GM12875 (cell line): Measurements from ENCODE around the gene NCAM1.

ENCODE experiments used
- H3K4me3 ChIP-seq: one replicate; pipeline ENCODE4 v1.5.1; 2011; ENCODE audit warnings: low read depth, low read length, control low read depth
- TF ChIP-seq, protein P1 (sequence below): IDR thresholded peaks from 2 replicates; pipeline ENCODE4 v1.5.1; 2011; ENCODE audit warnings: low read depth, mild to moderate bottlenecking, control low read depth, inconsistent platforms, low read length, moderate library complexity, borderline replicate concordance; ENCODE audit not compliant: insufficient read depth

Gene NCAM1

DNA sequence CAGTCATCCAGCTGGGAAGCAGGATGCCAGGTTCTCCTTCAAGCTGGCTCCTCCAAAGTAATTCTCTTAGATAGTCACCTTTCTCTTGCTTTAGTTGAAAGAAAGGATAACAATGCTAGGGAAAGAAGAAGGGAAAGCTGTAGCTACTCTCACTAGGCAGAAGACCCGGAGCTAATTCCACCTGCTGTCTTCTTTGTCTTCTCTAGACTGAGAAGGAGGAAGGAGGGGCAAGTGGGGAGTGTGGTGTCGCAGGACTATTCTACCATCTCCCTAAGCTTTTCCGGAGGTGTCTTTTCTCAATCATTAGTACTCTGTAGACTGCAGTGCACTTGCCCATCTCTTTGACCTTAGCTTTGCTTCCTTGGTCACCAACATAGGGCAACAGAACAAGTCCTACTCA is 162.8 kb downstream of the NCAM1 start:
- H3K4me3 ChIP-seq: no peak overlapping the region
- TF ChIP-seq, protein P1, sequence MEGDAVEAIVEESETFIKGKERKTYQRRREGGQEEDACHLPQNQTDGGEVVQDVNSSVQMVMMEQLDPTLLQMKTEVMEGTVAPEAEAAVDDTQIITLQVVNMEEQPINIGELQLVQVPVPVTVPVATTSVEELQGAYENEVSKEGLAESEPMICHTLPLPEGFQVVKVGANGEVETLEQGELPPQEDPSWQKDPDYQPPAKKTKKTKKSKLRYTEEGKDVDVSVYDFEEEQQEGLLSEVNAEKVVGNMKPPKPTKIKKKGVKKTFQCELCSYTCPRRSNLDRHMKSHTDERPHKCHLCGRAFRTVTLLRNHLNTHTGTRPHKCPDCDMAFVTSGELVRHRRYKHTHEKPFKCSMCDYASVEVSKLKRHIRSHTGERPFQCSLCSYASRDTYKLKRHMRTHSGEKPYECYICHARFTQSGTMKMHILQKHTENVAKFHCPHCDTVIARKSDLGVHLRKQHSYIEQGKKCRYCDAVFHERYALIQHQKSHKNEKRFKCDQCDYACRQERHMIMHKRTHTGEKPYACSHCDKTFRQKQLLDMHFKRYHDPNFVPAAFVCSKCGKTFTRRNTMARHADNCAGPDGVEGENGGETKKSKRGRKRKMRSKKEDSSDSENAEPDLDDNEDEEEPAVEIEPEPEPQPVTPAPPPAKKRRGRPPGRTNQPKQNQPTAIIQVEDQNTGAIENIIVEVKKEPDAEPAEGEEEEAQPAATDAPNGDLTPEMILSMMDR: no peak

DNA sequence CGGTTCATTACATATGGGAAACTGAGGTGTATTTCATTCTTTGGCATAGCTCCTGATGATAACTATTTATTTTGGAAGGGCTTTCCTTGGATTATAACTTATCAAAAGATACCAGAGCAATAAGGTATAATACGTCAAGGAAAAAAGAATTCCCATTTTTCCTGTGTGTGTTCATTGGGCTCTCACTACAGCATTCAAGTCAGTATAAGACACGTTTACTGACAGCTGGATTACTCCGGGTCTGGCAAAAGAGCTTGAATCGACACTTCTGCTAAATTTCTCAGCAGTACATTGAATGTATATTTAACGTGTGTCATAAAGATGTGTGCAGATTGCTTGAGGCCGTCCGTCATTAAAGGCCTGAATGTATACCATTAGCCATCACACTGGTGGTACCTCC is 163.4 kb downstream of the NCAM1 start:
- H3K4me3 ChIP-seq: no peak overlapping the region
- TF ChIP-seq, protein P1: no peak

GRCh38 chr11:113129261-113129992 is 168.2 kb downstream of the NCAM1 start:
- TF ChIP-seq, protein P1: no peak
- H3K4me3 ChIP-seq: no peak overlapping the region

DNA sequence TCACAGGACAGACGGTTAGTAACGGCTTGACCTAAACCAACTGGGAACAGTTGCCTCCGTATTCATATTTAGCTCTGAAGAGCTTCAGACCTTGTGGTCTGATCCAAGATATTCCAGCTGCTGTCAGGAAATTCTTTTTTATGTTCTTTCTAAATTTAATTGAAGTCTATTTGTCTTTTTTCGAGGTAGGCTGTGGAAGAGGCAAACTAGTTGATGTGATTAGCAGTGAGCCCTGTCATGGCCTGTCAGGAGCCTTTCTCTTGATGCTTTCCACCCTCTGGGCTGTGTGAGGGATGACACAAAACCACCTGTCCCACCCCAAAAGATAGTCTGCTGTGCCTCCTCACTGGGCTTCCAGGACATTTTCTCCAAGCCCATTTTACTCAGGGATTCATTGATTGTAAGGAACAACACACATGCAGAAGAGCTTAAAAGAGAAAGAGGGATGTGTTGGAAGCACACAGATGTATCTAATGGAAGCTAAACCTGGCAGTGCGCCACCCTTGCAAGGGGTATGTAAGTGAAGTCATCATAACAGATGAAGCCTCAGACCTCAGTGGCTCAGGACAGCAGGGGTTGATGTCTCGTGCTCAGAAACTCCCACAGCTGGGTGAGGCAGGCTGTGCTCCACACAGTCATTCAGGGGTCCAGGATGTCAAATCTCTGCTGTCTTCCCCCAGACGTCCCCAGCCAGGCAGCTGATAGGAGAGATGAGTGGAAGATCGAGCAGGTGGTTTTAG is 170.0 kb downstream of the NCAM1 start:
- TF ChIP-seq, protein P1: no peak

DNA sequence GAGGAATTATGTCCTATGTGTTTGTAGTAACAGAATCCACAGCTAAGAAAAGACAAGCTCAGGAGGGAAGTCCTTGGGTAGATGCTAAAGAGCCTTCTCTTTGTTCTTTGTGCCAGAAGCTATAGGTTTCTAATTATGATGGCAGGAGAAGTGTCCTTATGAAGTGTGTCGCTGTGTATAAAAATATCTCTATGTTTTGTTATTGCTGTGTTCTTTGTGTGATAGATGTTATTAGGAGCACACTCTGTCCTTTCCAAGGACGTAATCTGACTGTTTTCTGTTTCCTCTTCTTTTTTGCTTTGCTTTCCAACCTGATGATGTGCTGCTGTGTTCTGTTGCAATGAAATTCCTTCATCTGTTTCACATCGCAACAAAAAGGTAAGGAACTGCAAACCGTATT is 171.9 kb downstream of the NCAM1 start:
- no peak overlapping the region for H3K4me3 ChIP-seq
- TF ChIP-seq, protein P1: no peak

More for the DNA sequence above, 170.0 kb downstream of the NCAM1 start:
- H3K4me3 ChIP-seq: no peak overlapping the region

- TF ChIP-seq, protein P1: no peak
- H3K4me3 ChIP-seq: no peak overlapping the region
Measured at GRCh38 chr11:113134626-113135025, 173.4 kb downstream of the NCAM1 start.
